SU-DHL-6 (cell line): ENCODE measurements around the gene DNASE1L1.

ENCODE experiments used
- H2AFZ ChIP-seq: fragments of 200-600 bp; sonication (generic); 2 replicates; pipeline ENCODE4 v1.6.1; 2014; ENCODE audit warnings: low read depth, mild to moderate bottlenecking, moderate library complexity, mixed read lengths, antibody characterized with exemption, low read length; ENCODE audit not compliant: severe bottlenecking
- H3F3A ChIP-seq: fragments of 200-600 bp; shearing (Covaris generic); 2 replicates; pipeline ENCODE4 v1.6.0; 2016; ENCODE audit warnings: antibody characterized with exemption, mild to moderate bottlenecking; ENCODE audit not compliant: insufficient read depth
- H3K27ac ChIP-seq: fragments of 200-600 bp; sonication (generic); 2 replicates; pipeline ENCODE4 v1.5.1; 2016; ENCODE audit warnings: low read depth, mild to moderate bottlenecking, low read length, moderate library complexity, mixed read lengths
- H3K27me3 ChIP-seq: fragments of 200-600 bp; sonication (generic), shearing (Covaris generic); 2 replicates; pipeline ENCODE4 v1.6.0; 2014; ENCODE audit warnings: mild to moderate bottlenecking, low read length
- H3K36me3 ChIP-seq: fragments of 200-600 bp; sonication (generic); 2 replicates; pipeline ENCODE4 v1.6.1; 2014; ENCODE audit warnings: mild to moderate bottlenecking, low read length, mixed read lengths
- H3K4me2 ChIP-seq: fragments of 300-600, 200-600 bp; shearing (Covaris generic), sonication (generic); 2 replicates; pipeline ENCODE4 v1.6.0; 2014; ENCODE audit warnings: low read length, low read depth, mild to moderate bottlenecking; ENCODE audit not compliant: poor library complexity, severe bottlenecking
- H3K4me3 ChIP-seq: fragments of 200-600 bp; sonication (generic); 2 replicates; pipeline ENCODE4 v1.5.1; 2014; ENCODE audit warnings: antibody characterized with exemption, low read length, mild to moderate bottlenecking, mixed read lengths; ENCODE audit not compliant: insufficient read depth, poor library complexity, severe bottlenecking
- H3K79me2 ChIP-seq: fragments of 200-600 bp; sonication (generic); 2 replicates; pipeline ENCODE4 v1.6.1; 2014; ENCODE audit warnings: mild to moderate bottlenecking, low read length, moderate library complexity; ENCODE audit not compliant: insufficient read depth
- H3K9ac ChIP-seq: fragments of 200-600 bp; sonication (generic); 2 replicates; pipeline ENCODE4 v1.7.0; 2014; ENCODE audit warnings: mild to moderate bottlenecking, low read length
- H3K9me2 ChIP-seq: fragments of 200-600 bp; sonication (generic); replicated peaks from 2 replicates; pipeline ENCODE4 v1.6.1; 2014; ENCODE audit warnings: low read length; ENCODE audit not compliant: insufficient read depth
- H3K9me3 ChIP-seq: fragments of 200-600 bp; sonication (generic); 2 replicates; pipeline ENCODE4 v1.6.1; 2014; ENCODE audit warnings: low read length, mixed read lengths; ENCODE audit not compliant: insufficient read depth
- H4K20me1 ChIP-seq: fragments of 200-600 bp; sonication (generic); 2 replicates; pipeline ENCODE4 v1.6.1; 2014; ENCODE audit warnings: low read depth, mild to moderate bottlenecking, antibody characterized with exemption, low read length, moderate library complexity, mixed read lengths
- EZH2phosphoT487 ChIP-seq: fragments of 200-600 bp; sonication (generic), shearing (Covaris generic); conservative IDR thresholded peaks from 2 replicates; pipeline ENCODE4 v1.6.1; 2018; ENCODE audit warnings: mild to moderate bottlenecking, antibody characterized with exemption, low read length, moderate library complexity, mixed read lengths
- TF ChIP-seq, protein P1 (sequence below): fragments of 200-600 bp; sonication (generic); IDR thresholded peaks from one replicate; pipeline ENCODE4 v1.5.1; 2017; ENCODE audit warnings: antibody characterized with exemption, mild to moderate bottlenecking, low read length, moderate library complexity; ENCODE audit not compliant: insufficient read depth, poor library complexity, severe bottlenecking

Gene DNASE1L1

DNA sequence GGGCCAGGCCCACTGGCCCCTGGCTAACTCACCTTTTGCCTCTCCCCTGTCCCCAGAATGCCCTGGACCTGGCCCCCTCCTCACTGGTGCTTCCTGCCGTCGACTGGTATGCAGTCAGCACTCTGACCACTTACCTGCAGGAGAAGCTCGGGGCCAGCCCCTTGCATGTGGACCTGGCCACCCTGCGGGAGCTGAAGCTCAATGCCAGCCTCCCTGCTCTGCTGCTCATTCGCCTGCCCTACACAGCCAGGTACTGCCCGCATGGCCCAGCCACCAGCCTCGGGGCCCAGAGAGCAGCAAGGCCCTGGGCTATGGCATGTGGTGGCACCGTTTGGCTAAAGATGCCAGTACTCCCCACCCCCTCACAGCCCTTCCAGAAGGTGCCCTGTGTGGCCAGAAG lies 23.2 kb upstream of the DNASE1L1 start:
- no peaks in the 10 kb centered on the region for H4K20me1 ChIP-seq
- no peak overlapping the region for H3K9ac ChIP-seq
- H3K9me2 ChIP-seq = no peaks in the 10 kb centered on the region
- peaks cover 10% of the 10 kb centered on the region; the same call in 1 of the 2 replicates for H3K79me2 ChIP-seq
- H3K27me3 ChIP-seq = no peaks in the 10 kb centered on the region
- peaks cover 5% of the 10 kb centered on the region; the same call in 1 of the 2 replicates for H3F3A ChIP-seq
- H3K36me3 ChIP-seq = no peaks in the 10 kb centered on the region
- H2AFZ ChIP-seq = no peak overlapping the region
- no peak for TF ChIP-seq EZH2phosphoT487
- TF ChIP-seq, protein P1, sequence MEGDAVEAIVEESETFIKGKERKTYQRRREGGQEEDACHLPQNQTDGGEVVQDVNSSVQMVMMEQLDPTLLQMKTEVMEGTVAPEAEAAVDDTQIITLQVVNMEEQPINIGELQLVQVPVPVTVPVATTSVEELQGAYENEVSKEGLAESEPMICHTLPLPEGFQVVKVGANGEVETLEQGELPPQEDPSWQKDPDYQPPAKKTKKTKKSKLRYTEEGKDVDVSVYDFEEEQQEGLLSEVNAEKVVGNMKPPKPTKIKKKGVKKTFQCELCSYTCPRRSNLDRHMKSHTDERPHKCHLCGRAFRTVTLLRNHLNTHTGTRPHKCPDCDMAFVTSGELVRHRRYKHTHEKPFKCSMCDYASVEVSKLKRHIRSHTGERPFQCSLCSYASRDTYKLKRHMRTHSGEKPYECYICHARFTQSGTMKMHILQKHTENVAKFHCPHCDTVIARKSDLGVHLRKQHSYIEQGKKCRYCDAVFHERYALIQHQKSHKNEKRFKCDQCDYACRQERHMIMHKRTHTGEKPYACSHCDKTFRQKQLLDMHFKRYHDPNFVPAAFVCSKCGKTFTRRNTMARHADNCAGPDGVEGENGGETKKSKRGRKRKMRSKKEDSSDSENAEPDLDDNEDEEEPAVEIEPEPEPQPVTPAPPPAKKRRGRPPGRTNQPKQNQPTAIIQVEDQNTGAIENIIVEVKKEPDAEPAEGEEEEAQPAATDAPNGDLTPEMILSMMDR = no peak
- H3K4me3 ChIP-seq = no peak overlapping the region
- H3K4me2 ChIP-seq = no peak overlapping the region
- no peak overlapping the region for H3K27ac ChIP-seq
- H3K9me3 ChIP-seq = no peaks in the 10 kb centered on the region

DNA sequence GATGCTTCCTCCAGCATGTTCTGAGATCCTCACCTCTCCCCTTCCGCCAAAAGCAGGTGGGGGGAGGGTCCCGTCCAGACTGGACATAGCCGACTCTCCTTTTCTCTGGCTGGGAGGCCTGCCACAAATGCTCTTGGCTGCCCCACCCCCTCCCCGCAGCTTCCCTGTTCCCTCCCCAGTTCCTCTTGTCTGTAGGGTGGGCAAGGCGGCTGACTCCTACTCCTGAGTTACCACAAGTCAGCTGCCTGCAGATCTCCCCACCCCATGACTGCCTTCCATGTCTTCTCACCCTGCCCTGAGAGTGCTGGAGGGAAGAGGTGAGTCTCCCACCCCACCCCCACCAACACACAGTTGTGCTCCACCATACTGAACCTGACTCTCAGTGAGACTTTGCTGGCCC lies 22.3 kb upstream of the DNASE1L1 start:
- Histone ChIP-seq H3K27ac (no peak overlapping the region), H3K36me3 (no peaks in the 10 kb centered on the region), H3K27me3 (no peaks in the 10 kb centered on the region), H3K9me3 (no peaks in the 10 kb centered on the region), H3K9ac (no peak overlapping the region), H3K79me2 (peaks cover 9% of the 10 kb centered on the region; the same call in 1 of the 2 replicates), H3K9me2 (no peaks in the 10 kb centered on the region), H3F3A (peaks cover 5% of the 10 kb centered on the region; the same call in 1 of the 2 replicates), H4K20me1 (no peaks in the 10 kb centered on the region), H3K4me2 (no peak overlapping the region), H2AFZ (no peak overlapping the region), H3K4me3 (no peak overlapping the region)
- TF ChIP-seq EZH2phosphoT487 = no peak
- TF ChIP-seq, protein P1 = no peak

DNA sequence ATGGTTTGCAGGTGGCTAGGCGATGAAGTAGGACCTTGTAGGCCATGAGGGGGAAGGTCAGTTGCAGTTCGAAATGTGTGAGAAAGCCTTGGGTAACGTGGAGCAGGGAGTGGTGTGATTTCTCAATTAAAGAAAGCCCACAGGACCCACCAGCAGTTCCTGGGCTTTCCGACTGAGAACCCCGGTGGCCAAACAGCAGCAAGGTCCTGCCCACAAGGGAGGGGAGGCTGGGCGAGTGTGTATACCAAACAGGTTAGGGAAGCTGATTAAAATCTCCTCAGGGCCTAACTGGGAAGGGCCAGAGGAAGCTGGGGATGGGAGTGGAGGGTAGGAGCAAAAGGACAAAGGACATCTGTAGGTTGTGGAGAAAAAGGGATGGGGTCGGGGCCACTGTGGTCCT lies 21.9 kb upstream of the DNASE1L1 start:
- Histone ChIP-seq H3K36me3 (no peaks in the 10 kb centered on the region), H2AFZ (no peak overlapping the region), H3K9me3 (no peaks in the 10 kb centered on the region), H3K27me3 (no peaks in the 10 kb centered on the region), H3K9me2 (no peaks in the 10 kb centered on the region), H3K9ac (no peak overlapping the region), H4K20me1 (no peaks in the 10 kb centered on the region), H3K79me2 (peaks cover 9% of the 10 kb centered on the region; the same call in 1 of the 2 replicates), H3K27ac (no peak overlapping the region), H3K4me2 (no peak overlapping the region), H3F3A (0 out of 2 replicates have a peak, but pooled peaks cover under 1% of the 10 kb centered on the region), H3K4me3 (no peak overlapping the region)
- TF ChIP-seq, protein P1 = no peak
